Measurements from ENCODE around the gene DPEP1.
A peak's percentile ranks its signal among the peaks of the same experiment; 100 is the strongest.
"Not testable (repeated sequence)": the region's sequence is repeated elsewhere in the genome, so short reads cannot be mapped to it uniquely, and the experiment has no call there.

DPEP1 gene

DNA sequence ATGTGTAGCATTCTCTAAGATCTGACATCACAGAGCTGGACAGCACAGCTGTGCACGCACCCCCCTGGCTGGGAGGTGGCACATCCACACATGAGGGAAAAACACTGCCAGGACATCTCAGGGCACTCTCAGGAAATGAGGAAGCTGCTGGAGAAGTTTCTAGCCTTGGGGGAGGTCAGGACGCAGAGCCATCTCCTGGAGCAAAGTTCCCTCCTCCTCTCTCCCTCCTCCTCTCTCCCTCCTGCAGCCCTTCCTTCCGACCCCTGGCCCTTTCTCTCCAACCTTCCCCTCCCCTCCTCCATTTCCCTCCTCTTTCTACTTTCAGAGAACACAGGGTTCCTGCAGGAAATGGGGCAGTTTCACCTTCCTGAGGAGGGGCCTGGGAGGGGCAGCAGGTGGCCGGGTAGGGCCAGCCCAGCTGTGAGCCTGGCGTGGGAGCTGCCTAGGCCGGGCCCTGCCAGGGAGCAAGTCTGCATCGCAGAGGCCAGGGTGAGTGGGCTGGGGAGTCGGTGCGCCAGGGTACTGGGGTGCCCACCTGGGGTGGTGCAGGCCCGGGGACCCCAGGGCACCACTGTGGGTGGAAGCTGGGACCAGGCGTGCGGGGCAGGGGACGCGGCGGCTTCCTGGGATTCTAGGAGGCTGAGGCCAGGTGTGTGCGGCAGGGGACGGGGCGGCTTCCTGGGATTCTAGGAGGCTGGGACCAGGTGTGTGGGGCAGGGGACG lies at the start of gene DPEP1:
Gene DPEP1 (plus strand): TSS at position 412 of the 723 bp plus-strand sequence. CDS start 16,769 bp downstream, outside the sequence.
- DNase-seq (ENCODE audit: low read depth in 4 of 4, low spot score in 1 of 4) = no peak

DNA sequence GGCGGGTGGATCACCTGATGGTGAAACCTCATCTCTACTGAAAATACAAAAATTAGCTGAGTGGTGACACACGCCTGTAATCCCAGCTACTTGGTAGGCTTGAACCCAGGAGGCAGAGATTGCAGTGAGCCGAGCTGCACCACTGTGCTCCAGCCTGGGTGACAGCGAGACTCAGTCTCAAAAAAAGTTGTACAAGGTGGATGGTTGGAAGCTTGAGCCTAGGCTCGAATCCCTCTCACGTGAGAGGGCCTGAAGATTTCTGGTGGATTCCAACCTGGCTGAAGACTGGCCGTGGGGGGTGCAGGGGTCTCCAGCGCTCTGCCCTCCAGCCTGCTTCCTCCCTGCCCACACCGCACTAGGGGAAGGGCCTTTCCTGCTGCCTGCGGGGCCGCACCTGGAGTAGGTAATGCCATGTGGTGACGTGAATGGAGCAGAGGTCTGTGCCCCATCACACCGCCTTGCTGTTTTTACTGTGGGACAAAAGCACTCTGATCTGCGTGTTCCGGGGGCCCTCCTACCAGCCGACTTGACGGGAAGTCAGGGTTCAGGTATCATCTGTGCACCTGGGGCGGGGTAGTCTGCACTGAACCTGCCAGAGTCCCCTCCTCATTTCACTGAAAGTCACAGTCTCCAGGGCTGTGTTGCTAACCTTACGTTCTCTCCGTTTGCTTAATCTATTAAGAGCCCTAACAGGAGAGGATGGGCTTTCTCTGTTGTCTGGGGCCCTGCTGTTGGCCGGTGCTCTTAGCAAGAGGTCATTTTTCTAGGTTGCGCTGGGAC lies 48.8 kb upstream of the DPEP1 start:
- no peak for DNase-seq (ENCODE audit: low read depth in 4 of 4, low spot score in 1 of 4)

DNA sequence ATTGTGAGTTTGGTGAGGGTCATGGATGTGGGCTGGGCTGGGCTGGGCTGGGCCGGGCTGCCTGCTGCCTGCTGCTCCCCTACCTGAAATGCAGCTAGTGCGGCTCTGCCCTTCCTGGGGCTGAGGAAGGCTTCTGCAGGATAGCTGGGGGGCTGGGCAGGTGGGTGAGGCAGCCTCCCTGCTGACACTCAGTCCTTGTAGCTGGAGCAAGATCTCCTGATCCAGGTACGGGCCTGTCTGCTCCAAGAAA lies 48.3 kb upstream of the DPEP1 start:
- peak in 1 of 4 experiments; percentile 48 for DNase-seq (ENCODE audit: low read depth in 4 of 4, low spot score in 1 of 4)

DNA sequence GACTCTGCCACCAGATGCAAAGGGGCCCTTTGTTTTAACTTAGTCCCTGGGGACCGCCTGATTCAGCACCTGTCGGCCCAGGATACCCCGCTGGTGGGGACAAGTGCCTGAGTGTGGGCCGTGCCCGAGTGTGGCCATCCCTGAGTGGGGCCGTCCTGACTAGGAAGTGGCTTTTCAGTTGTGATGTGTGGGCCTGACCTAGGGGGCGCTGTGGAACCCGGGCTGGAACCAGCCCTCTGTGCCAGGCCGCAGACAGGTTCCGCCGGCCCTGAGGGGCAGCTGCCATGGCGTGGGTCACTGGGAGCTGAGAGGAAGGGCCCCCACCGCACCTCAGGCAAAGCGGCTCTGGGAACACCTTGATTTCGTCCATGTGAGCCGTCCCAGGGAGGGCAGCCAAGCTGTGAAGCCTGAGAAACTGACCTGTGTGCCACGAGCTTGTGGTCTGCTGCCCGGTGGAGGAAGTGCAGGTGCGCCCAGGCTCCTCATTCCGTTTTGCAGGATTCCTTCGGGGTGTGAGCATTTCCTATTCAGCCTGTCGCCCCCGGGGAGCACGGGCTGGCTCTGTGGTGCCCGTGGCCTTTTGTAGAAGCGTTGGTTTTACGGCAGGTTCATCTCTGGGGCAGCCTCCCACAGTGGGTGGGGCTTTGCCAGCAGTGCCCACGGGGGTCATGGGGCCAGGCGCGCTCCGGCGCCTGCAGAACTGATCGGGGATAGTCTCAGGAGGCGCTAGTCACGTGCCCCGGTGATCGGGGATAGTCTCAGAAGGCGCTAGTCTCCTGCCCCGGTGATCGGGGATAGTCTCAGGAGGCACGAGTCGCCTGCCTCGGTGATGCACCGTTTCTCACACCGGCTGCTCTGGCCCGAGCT lies 47.7 kb upstream of the DPEP1 start:
- DNase-seq (ENCODE audit: low read depth in 4 of 4, low spot score in 1 of 4) = peak in 3 of 4 experiments; percentile 41 to 67 (median 44)

DNA sequence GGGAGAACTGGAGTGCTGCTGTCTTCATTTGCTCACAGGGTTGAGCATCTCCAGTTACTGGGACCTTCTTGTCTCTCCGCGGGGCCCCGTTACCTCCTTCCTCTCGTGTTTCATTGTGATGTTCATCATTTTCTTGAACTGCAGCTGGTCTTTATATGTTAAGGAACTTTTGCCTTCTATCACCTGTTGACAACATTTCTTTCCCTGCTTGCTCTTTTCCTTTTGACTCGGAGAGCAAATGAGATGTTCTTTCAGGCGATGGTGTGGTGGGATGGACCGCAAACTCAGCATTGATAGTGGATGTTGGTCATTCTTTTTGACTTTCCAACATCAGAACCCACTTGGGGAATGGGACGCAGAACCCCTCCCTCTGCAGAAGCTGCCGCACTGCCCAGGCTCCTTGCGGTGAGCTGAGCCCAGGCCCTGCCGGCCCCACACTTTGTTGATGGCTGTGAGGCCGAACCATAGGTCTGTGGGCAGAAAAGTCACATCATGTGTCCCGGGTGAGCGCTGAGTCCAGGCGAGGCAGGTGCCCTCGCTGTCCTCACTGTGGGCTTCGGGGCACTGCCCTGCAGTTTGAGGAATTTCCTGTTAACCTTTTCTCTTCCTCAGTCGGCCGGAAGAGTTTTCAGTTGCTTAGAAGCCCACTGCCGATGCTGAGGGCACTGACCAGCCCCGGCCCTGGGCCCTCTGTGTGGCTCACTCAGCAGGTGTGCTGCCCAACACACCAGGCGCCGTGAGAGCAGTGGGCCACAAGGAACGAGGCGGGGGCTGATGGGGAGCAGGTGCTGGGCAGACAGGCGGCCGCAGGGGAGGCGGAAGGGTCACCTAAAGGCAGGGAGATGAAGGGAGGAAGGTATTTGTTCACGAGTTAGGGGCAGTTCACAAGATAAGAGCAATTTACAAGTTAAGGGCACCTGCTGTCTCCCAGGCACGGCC lies 45.5 kb upstream of the DPEP1 start:
- no peak for DNase-seq (ENCODE audit: low read depth in 4 of 4, low spot score in 1 of 4)

DNA sequence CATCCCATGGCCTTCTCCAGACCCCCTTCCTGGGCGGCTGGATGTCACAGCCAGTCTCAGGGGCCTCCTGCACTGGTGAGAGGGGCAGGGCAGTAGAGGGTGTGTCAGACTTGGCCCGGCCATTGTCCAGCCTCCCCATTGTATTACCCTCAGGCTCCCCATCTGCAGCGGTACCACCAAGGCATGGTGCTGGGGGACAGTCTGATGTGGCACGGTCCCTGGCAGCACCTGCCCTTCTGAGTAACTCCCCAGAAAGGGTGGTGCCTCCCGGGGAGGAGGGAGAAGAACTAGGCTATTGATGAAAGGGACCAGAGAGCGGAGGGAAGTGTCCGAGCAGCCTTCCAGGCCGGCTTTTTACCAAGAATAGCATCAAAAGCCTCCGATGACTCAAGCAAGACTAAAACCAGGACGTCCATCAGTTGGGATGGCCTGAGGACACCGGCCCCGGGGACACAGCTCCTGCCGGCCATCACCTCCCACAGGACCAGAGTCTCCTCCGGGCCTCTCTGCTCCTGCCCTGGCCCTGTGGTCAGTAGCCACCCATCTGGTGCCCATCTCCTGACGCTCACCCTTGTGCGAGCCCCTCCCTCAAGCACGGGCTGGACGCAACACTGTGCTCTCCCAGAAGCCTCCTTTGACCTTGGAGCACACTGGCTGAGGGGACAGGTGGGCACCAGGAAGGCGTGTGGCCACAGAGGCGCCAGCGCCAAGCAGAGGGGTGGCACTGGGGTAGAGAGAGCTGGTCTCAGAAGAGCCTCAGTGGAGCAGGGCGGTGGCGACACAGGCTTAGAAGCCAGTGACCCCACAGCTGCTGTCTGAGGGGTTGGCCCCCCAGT lies 43.7 kb upstream of the DPEP1 start:
- DNase-seq (ENCODE audit: low read depth in 4 of 4, low spot score in 1 of 4) = no peak

DNA sequence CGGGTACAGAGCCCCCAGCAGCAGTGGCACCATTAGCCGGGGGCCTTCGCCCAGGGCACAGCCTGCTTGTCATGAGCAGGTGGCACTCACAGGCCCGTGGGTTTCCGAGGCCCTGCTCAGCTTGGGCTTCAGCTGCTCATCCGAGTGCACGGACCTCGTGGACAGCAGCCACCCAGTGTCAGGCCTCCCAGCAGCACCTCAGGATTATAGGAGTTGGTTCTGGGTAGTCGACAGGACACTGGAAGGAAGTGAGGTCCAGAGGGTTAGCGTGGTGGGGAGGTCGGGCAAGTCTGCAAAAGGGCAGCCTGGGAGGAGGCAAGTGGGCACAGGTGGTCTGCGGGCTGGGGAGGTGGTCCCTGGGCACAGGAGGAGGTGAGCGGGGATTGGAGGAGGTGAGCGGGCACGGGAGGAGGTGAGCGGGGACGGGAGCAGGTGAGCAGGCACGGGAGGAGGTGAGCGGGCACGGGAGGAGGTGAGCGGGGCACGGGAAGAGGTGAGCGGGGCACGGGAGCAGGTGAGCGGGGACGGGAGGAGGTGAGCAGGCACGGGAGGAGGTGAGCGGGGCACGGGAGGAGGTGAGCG lies 43.0 kb upstream of the DPEP1 start:
- DNase-seq (ENCODE audit: low read depth in 4 of 4, low spot score in 1 of 4) = no peak

DNA sequence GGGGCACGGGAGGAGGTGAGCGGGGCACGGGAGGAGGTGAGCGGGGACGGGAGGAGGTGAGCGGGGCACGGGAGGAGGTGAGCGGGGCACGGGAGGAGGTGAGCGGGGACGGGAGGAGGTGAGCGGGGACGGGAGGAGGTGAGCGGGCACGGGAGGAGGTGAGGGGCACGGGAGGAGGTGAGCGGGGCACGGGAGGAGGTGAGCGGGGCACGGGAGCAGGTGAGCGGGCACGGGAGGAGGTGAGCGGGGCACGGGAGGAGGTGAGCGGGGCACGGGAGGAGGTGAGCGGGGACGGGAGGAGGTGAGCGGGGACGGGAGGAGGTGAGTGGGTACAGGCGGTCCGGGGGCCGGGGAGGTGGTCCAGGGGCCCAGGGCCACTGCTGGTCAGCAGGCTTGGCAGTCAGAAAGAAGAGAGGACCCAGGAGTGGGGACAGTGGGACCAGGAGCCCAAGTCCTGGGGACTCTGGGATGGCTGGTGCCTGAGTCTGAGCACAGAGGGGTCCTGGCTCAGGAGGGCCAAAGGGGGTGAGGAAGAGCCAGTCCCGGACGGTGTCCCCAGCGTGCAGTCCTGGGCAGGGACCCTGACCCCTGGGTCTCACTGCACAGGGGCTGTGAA lies 42.4 kb upstream of the DPEP1 start:
- DNase-seq (ENCODE audit: low read depth in 4 of 4, low spot score in 1 of 4) = not testable (repeated sequence)

DNA sequence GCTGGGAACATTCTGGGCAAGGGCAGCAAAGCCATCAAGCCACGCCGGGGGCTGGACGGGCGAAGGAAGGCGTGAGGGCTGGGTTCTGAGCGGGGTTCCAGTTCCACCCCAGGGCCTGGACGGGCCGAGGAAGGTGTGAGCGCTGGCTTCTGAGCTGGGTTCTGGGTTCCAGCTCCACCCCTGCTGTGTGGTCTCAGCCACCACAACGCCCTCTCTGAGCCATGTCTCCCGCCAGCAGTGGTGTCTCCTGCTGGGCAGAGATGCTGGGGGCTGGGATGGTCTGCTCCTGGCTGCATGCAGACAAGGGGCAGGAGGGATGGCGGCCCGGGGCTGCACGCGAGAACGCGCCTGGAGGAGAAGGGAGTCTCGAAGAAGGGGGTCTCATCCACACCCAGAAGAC lies 41.8 kb upstream of the DPEP1 start:
- DNase-seq (ENCODE audit: low read depth in 4 of 4, low spot score in 1 of 4) = no peak

DNA sequence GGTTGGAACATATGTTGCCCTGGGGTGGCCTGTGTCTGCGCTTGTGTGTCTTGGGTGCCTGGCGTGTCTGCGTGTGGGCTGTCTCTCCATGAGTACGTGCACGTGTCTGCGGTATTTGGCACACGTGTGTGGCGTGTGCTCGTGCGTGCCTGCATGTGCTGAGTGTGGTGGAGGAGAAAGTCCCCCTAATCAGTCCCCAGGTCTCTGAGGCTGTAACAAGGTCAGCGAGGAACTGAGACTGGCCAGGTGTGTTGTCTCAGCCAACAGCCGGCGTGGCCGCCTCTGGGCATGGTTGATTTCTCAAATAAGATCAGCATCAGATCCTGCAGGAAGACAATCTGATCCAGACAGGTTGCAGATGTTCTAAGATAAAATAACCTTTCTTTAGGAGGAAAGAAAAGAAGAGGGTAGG lies 41.4 kb upstream of the DPEP1 start:
- no peak for DNase-seq (ENCODE audit: low read depth in 4 of 4, low spot score in 1 of 4)

DNA sequence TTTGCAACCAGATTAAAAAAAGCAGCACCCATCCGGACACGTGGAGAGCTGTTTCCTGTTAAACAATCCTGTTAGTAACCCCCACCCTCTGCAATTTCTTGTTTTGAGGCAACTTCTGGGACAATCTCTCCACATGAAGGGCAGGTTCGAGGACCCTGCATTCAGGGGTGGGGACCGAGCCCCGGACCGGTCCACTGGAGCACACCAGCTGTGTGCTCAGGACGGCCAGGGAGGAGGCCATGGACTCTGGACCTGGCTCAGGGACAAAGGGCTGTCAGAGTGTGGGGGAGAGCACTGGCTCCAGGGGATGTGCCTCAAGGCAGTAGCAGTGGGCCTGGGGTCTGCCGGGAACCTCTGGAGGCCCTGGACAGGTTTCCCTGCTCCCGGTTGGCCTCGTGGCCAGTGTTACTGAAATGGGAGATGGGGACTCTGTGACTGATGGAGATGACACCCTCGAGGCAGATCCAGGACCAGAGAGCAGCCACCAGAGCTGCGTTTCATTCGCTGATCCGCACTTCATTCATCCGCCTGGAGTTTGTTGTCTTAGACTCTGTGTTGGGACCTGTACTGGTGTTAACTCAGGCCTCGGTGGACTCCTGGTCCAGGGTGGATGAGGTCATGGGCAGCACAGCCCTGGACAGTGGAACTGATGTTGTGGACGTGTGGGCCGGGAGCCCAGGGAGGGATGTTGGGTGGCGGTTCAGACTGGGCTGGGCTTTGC lies 40.8 kb upstream of the DPEP1 start:
- no peak for DNase-seq (ENCODE audit: low read depth in 4 of 4, low spot score in 1 of 4)

DNA sequence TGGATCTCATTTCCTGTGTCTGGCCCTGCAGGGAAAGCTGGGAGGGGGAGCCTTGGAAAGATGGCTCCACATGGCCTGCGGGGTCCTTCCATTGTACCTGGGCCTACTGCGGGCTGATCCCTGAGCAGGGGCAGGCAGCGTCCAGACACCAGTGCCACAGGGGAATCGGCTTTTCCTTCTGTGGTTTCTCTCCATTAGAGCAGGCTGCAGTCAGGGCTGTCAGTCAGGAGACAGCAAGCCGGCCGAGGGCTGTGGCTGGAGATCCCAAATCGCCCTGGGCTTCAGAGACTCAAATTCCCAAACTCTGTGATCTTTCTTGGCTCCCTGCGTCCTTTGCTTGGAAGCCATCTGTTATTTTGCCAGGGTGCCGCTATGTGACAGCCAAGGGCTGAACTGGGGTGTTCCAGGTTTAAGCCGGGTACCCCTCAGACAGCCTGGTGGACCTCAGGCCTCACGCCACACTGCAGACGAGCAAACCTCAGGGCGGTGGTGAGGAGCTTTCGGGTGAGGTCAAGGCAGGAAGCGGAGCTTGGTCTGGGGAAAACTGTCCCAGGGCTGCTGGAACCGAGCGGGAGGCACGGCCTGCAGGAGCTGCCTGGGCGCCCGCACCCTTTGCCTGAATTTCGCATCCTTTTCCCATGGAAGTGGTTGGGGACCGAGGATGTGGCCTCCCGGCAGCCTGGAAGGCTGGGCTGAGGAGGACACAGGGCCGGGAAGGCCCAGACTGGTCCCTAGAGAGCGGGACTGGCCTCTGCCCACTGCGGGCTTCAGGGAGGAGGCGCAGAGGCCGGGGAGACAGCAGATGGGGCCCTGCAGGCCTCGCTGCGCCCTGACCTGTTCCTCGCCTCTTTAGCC lies 39.4 kb upstream of the DPEP1 start:
- no peak for DNase-seq (ENCODE audit: low read depth in 4 of 4, low spot score in 1 of 4)

DNA sequence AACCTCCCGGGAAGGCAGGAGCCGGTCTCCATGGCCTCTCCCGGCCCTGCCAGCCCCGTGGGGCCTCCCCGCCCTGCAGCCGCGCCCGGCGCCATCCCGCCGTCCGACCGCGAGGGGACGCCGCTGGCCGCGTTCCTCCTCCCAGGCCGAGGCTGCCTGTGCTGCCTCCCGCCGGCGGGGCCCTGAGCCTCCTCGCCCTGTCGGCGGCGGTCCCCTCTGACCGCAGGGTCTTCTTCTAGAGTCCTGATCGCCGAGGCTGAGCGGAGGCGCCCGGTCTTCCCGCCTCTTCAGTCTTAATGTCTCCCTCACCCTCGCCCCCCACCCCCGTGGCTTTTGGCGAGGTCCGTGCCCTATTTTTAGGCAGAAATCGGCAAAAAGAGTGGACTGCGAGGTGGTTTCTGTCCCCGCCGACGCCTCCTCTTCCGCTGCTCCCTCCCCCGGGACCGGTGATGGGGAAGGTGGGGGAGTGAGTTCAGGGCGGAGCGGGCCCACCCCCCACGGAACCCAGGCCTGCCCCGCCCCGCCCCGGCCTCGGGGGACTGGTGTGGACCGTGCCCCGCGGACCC lies 38.7 kb upstream of the DPEP1 start:
- DNase-seq (ENCODE audit: low read depth in 4 of 4, low spot score in 1 of 4) = peak in 1 of 4 experiments; percentile 41

DNA sequence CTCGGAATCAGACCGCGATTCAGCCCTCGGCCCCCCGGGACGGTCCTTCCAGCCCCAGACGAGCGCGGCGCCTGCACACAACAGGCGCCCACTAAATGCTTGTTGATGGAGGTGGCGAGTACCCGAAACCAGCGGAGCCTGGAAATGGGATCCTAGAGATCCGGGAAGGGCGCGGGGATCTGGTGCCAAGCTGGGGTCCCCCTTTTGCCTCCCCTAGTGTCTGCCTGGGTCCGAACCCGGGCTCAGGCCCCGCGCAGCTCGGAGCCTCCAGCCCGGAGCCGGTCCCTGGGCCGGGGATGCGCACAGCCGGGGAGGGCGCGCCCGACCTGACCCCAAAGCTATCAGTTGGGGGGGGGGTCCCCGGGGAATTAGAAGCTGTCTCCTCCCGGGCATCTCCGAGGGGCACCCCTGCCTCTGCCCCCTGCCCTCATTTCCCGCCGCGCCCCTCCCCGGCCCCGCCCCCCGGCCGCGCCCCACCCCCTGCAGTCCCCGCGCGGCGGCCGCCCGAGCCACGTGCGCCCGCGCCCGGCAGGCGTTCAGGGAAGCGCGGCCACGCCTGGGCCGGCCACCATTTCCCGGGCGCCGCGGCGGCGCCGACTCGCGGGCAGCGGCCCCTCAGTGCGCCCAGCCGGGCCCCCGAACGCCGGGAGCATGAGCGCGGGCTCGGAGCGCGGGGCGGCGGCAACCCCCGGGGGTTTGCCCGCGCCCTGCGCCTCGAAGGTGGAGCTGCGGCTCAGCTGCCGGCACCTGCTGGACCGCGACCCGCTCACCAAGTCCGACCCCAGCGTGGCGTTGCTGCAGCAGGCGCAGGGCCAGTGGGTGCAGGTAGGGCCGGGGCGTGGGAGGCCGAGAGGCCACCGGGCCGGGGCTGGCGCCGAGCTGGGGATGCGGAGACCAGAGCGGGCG lies 37.9 kb upstream of the DPEP1 start, which contains the start of gene CPNE7:
Gene CPNE7 (plus strand): TSS at position 512 of the 906 bp plus-strand sequence. CDS start 140 bp downstream, at position 652.
- no peak for DNase-seq (ENCODE audit: low read depth in 4 of 4, low spot score in 1 of 4)

DNA sequence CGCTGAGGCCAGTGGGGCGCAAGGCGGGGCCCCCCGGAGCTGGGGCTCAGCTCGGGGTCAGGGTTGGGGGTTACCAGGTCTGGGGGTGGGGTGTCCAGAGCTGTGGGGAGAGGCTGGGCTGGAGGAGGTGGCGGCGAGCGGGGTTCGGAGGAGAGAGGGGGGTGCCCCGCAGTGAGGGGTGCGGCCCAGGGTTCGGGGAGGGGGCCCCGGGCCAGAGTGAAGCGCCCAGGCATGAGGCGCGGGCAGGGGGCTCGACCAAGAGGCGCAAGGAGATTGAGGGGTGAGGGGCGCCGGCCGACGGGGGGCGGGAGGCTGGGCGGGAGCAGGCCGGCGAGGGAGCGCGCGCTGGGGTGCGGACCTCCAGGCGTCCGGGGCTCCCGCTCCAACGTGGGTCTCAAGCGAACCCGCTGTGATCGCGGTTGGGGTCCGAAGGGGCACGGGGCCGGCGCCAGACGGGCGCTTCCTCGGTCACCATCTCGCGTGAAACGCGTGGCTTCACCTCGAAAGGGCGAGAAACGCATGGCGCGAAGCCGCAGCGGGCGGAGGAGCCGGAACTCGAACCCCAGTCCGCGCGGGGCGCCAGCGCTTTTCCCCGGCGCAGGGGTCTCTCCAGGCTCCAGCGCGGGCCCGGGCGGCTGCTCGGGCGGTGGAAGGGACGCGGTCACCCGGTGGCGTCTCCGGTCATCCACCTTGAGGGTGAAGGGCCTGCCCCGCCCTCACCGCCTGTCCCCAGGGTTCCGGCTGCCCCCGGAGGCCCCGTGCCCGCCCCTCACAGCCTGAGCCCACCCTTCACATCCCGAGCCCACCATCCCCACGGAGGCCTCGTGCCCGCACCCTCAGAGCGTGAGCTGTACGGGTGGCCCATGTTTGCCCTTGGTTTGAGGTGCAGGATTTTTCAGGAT lies 37.0 kb upstream of the DPEP1 start:
- DNase-seq (ENCODE audit: low read depth in 4 of 4, low spot score in 1 of 4) = no peak
